ENCODE data around the gene KARS1.

Gene KARS1

DNA sequence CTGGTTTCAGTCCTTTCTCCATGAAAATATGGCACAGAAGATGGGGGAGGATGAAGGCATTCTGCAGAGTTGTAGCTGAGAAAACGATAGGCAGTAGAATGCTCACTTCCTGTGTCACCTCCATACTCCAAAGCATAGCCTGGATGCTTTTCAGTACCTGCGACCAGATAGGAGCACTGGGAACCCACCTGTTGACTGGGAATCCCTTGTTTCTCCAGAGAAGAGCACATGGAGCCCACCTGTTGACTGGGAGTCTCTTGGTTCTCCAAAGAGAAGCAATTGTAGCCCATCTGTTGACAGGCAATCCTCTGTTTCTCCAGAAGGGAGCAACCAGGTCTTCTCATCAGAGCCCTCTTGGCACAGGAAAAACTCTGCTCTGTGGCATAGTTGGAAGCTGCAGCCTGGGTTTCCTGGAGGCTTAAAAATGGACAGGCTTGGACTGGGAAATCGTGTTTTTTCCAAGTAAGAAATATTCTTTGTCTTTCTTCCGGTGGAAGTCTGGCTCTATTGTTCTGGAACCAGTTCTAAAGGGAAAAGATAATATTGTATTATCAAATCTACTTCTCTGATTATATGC lies 13.3 kb upstream of the KARS1 start:
- TF ChIP-seq, protein P1, sequence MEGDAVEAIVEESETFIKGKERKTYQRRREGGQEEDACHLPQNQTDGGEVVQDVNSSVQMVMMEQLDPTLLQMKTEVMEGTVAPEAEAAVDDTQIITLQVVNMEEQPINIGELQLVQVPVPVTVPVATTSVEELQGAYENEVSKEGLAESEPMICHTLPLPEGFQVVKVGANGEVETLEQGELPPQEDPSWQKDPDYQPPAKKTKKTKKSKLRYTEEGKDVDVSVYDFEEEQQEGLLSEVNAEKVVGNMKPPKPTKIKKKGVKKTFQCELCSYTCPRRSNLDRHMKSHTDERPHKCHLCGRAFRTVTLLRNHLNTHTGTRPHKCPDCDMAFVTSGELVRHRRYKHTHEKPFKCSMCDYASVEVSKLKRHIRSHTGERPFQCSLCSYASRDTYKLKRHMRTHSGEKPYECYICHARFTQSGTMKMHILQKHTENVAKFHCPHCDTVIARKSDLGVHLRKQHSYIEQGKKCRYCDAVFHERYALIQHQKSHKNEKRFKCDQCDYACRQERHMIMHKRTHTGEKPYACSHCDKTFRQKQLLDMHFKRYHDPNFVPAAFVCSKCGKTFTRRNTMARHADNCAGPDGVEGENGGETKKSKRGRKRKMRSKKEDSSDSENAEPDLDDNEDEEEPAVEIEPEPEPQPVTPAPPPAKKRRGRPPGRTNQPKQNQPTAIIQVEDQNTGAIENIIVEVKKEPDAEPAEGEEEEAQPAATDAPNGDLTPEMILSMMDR (conservative IDR thresholded peaks at IDR 0.05; ENCODE audit: low read depth, low read length): no peak
- DNase-seq (ENCODE audit: low read depth): no peak
- no peak overlapping the region for H3K4me3 ChIP-seq (ENCODE audit: low read depth, low read length)

DNA sequence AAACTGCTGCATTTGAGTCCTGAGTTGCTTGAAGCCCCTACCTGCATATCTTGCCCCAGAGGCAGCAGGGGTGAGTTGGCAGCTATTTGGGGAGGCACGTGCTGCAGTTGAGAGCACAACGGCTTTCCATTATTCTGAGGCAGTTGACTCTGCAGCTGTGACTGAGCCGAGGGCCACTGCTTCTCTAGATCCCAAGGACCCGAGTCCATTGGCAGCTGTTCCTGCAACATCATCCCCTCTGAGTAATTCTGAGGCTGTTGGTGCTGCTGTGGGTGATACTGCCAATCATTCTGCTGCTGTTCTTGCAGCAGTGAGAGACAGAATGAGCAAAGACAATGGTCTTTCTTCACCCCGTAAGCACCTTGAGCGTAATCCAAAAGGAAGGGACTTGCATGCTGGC lies 12.9 kb upstream of the KARS1 start:
- H3K4me3 ChIP-seq (ENCODE audit: low read depth, low read length): no peak overlapping the region
- TF ChIP-seq, protein P1 (conservative IDR thresholded peaks at IDR 0.05; ENCODE audit: low read depth, low read length): no peak

DNA sequence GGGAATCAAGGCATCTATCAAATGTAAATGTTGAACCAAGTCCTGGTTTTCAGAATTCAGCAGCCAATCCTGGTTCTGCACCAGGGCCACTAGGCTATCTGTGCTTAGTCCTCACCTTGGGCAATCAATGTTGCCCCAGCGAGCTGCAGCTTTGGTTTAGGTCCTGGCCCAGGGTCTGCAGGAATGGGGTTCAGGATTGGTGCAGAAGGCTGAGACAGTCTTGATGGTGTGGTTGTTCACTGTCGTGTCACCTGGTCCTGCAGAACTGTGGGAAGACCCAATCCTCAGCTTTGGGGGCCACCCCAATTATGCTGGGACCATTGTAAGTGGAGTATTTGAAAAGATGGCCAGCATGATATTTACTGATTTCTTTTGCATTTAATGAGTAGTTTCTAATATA lies 10.7 kb upstream of the KARS1 start:
- DNase-seq (ENCODE audit: low read depth): no peak
- TF ChIP-seq, protein P1 (conservative IDR thresholded peaks at IDR 0.05; ENCODE audit: low read depth, low read length): no peak
- no peak overlapping the region for H3K4me3 ChIP-seq (ENCODE audit: low read depth, low read length)

More for the DNA sequence above, 12.9 kb upstream of the KARS1 start:
- no peak for DNase-seq (ENCODE audit: low read depth)

DNA sequence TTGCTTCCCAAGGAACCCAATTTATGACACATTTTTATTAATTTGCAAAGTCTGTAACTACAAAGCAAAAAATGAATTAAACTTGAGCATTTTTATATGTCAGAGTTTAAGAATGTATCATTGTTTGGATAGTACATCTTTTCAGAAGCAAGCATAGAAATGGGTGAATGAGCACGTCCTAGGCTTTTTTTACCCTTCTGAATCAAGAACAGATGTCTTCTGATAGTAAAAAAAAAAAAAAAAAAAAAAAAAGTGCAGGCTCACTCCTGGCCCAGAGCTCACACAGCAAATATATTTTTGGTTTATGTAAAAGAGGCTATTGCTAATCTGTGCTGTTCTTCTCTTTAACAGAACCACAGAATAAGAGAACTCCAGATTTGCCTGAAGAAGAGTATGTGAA lies 6.5 kb upstream of the KARS1 start:
- no peak overlapping the region for H3K4me3 ChIP-seq (ENCODE audit: low read depth, low read length)
- peak; percentile 26 for DNase-seq (ENCODE audit: low read depth)
- TF ChIP-seq, protein P1 (conservative IDR thresholded peaks at IDR 0.05; ENCODE audit: low read depth, low read length): no peak

DNA sequence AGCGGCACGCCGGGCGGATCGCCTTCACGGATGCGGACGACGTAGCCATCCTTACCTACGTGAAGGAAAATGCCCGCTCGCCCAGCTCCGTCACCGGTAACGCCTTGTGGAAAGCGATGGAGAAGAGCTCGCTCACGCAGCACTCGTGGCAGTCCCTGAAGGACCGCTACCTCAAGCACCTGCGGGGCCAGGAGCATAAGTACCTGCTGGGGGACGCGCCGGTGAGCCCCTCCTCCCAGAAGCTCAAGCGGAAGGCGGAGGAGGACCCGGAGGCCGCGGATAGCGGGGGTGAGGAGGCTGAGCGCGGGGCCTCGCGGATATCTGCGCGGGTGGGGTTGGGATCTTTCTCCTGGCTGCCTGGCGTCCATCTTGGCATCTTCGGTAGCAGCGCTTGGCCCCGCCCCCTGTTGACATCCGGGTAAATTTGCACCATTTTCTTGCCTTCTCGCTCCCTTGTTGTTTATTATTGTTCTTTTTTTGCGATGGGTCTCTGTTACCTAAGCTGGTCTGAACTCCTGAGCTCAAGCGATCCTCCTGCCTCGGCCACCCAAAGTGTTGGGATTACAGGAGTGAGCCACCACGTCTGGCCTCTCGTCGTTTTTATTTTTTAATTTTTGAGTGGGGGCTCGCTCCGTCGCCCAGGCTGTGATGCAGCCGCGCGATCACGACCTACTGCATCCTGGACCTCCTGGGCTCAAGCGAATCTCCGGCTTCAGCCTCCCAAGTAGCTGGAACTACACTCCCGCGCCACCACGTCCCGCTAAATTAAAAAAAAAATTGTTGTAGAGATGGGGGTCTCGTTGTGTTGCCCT lies 1.0 kb upstream of the KARS1 start:
- peak overlapping the region; percentile 99 for H3K4me3 ChIP-seq (ENCODE audit: low read depth, low read length)
- TF ChIP-seq, protein P1 (conservative IDR thresholded peaks at IDR 0.05; ENCODE audit: low read depth, low read length): no peak
- DNase-seq (ENCODE audit: low read depth): peak; percentile 80

DNA sequence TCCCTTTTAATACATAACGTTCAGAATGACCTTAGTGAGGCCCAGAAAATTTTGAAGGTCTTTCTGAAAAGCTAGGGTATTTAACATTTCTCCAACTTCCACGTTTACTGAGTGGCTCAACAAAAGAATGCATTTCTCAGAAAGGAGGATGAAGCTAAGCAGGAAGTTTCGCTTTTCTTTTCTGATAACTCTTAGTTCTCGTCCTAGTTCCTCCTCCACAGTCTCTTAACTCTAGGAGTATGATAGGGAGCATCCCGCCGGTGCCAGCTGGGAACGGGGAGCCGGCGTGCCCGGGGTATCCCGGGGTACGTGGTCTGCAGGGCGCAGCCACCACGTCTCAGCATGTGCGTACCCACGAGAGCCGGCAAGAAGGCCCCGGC lies 363 bp downstream of the KARS1 start:
- peak; percentile 10 for DNase-seq (ENCODE audit: low read depth)
- TF ChIP-seq, protein P1 (conservative IDR thresholded peaks at IDR 0.05; ENCODE audit: low read depth, low read length): no peak
- H3K4me3 ChIP-seq (ENCODE audit: low read depth, low read length): peak overlapping the region; percentile 99
